ENCODE results near the gene IGF2BP2.

DNA sequence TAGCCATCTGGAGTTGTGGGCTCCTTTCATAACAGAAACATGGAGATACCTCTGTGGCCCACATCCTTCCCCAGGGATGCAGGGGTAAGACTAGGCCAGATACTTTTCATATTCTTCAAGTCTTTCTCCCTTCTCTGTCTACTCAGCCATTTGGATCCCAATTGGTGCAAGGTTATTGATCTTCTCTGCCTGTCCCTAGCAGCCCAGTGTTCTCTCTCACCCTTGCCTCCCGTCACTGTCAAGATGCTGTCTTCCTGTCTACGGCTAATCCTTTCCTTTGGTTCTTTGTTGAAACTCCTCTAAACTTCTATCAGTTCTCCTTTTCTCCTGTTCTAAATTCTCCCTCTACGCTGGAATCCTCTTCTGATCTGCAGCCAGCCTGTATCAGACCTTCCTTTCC is 187.5 kb downstream of the IGF2BP2 start:
- TF ChIP-seq, protein P1, sequence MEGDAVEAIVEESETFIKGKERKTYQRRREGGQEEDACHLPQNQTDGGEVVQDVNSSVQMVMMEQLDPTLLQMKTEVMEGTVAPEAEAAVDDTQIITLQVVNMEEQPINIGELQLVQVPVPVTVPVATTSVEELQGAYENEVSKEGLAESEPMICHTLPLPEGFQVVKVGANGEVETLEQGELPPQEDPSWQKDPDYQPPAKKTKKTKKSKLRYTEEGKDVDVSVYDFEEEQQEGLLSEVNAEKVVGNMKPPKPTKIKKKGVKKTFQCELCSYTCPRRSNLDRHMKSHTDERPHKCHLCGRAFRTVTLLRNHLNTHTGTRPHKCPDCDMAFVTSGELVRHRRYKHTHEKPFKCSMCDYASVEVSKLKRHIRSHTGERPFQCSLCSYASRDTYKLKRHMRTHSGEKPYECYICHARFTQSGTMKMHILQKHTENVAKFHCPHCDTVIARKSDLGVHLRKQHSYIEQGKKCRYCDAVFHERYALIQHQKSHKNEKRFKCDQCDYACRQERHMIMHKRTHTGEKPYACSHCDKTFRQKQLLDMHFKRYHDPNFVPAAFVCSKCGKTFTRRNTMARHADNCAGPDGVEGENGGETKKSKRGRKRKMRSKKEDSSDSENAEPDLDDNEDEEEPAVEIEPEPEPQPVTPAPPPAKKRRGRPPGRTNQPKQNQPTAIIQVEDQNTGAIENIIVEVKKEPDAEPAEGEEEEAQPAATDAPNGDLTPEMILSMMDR (IDR thresholded peaks at IDR 0.05; ENCODE audit: control extremely low read depth in 1 of 3, insufficient read depth in 1 of 3, low read depth in 1 of 3, low read length in 3 of 3), result no peak
- TF ChIP-seq RAD21 (IDR thresholded peaks at IDR 0.05 in 1 of 2, conservative IDR thresholded peaks at IDR 0.05 in 1 of 2; ENCODE audit: low read depth in 2 of 2, low read length in 2 of 2), result no peak
- TF ChIP-seq ZNF274 (IDR thresholded peaks at IDR 0.05; ENCODE audit: borderline replicate concordance, extremely low read depth, low read length), result no peak
- no peak for TF ChIP-seq EGR1 (IDR thresholded peaks at IDR 0.05; ENCODE audit: borderline replicate concordance, low read depth, low read length)
- TF ChIP-seq CHD7 (IDR thresholded peaks at IDR 0.05; ENCODE audit: insufficient replicate concordance, low read length), result no peak
- TF ChIP-seq CEBPB (IDR thresholded peaks at IDR 0.05; ENCODE audit: low read depth, low read length), result no peak
- no peak for TF ChIP-seq RNF2 (IDR thresholded peaks at IDR 0.05; ENCODE audit: borderline replicate concordance, low read depth, low read length, missing control alignments, poor library complexity, severe bottlenecking)
- TF ChIP-seq, protein P2, sequence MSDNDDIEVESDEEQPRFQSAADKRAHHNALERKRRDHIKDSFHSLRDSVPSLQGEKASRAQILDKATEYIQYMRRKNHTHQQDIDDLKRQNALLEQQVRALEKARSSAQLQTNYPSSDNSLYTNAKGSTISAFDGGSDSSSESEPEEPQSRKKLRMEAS (IDR thresholded peaks at IDR 0.05), result no peak
- TF ChIP-seq BRCA1 (IDR thresholded peaks at IDR 0.05; ENCODE audit: low read depth, low read length), result no peak

Data from H1 (cell line).